PC-3 (cell line): Measurements from ENCODE around the gene PPP1R3F.
"Not testable (repeated sequence)": the region's sequence is repeated elsewhere in the genome, so short reads cannot be mapped to it uniquely, and the experiment has no call there.

Source experiments
- CTCF ChIP-seq: fragments of 300-600 bp; sonication (generic); conservative IDR thresholded peaks from 2 replicates; pipeline ENCODE4 v1.5.1; 2017; ENCODE audit warnings: antibody characterized with exemption, low read depth, mild to moderate bottlenecking, low read length
- EZH2 ChIP-seq: fragments of 300-600 bp; sonication (generic); IDR thresholded peaks from one replicate; pipeline ENCODE4 v1.6.1; 2017; ENCODE audit warnings: antibody characterized with exemption, mild to moderate bottlenecking, low read length; ENCODE audit not compliant: unreplicated experiment

DNA sequence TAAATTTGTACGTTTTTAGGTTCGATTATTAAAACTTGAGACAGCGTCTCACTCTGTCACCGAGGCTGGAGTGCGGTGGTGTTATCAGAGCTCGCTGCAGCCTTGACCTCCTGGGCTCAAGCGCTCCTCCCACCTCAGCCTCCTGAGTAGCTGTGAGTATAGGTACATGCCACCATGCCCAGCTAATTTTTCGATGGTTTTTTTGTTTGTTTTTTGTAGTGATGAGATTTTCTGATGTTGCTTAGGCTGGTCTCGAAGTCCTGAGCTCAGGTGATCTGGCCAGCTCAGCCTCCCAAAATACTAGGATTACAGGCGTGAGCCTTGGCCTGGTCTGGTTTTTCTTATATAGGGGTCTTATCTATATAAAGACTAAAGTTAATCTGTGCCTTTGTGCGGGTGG is 60.8 kb downstream of the PPP1R3F start:
- not testable (repeated sequence) for TF ChIP-seq CTCF, EZH2
